T-helper 9 cell (primary cell): ENCODE measurements around the gene SORL1.

Experiments
- DNase-seq: peaks from one replicate; pipeline ENCODE4 v3.0.0-alpha.2; 2020

The SORL1 gene

GRCh38 chr11:121544956-121545355, 92.8 kb downstream of the SORL1 start:
- DNase-seq = no peak

DNA sequence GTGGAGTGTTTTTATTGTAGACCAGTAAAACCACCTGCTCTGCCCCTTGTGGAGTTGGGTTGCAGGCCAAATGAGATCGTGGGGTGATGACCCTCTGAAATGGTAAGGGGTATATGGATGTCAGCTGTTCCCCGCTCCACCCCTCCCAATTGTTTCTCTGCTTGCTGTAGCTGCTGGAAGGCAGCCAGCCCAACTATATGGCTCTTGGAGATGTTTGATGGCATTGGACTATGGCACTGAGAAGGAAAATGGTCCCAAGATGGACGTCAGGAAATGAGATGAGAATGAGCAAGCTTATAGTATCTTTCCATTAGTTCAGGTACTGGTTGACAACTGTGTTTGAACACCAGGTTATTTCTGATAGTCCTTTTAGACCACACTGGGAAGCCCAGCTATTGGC, 95.5 kb downstream of the SORL1 start:
- no peak for DNase-seq

- DNase-seq = no peak
Measured at GRCh38 chr11:121550247-121551030, 98.3 kb downstream of the SORL1 start.

DNA sequence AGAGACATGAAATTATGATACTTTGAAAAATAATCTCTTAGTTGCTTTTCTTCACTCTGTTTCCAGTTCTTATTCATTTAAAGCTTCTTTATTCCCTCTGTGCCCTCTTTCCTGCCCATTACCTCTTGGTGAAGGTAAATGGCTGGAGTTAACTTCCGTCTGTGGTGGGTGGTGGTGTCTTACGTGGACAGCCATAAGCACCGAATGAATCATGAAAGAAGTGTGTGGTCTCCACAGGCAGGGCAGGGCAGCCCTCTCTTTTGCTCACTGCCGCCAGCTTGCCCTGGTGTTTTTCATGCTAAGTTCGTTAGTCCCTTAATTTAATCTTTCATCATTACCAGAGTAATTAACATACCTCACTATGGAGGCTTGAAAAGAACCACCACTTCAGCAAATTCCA, 99.3 kb downstream of the SORL1 start:
- DNase-seq = no peak

GRCh38 chr11:121552154-121552553, 100.0 kb downstream of the SORL1 start:
- DNase-seq = no peak

DNA sequence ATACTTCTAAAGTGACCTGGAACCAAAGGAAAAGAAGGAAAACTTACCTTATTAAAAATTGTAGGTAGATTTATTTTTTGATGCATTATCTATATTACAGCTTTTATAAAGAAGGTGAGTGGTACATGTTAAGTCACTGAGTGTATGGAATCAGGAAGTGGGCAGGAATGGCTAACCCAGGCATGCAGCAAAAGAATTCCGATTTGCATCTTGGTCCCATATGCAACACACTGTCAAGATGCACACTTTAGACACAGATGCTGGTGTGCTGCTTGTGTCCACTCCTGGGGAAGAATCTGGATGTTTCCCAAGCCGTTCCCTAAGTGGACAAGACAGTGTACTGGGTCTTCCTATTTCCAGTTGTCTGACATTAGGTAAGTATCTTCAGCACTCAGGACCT, 100.5 kb downstream of the SORL1 start:
- no peak for DNase-seq

DNA sequence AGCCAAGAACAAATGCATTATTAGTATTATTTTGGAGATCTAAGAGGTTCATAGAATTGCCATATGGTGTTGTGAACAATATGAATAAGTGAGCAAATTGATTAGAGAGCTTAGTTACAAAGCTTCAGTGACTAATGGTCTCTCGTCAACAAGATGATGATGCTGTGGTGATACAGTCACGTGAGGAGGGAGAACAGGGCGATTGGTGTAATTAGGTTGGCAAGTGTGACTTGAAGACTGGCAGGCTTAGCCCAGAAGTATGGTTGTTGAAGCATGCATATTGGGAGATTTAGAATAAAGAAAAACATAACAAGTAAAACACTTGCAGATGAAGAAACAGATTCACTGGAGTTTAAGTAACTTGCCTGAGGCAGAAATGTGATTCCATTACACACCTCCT, 101.3 kb downstream of the SORL1 start:
- no peak for DNase-seq

GRCh38 chr11:121553806-121554205, 101.7 kb downstream of the SORL1 start:
- no peak for DNase-seq

DNA sequence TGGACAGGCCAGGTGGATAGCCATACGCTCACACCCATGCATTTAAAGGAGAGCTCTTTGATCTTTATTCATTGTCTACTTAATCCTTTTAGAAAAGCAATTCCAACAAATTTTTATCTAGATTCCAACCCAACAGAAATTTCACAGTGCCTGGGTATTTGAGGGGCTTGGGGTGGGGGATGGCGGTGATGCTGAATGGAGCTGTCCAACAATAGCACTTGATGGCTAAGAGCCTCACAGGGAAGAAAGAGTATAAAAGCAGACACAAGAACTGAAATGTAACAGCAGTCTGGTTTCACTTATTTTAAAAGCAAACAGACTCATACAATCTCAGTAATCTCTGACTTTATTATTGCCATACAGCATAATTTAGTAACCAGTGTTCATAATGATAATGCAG, 102.4 kb downstream of the SORL1 start:
- no peak for DNase-seq

- DNase-seq = no peak
Measured at GRCh38 chr11:121555121-121555520, 103.0 kb downstream of the SORL1 start.

DNA sequence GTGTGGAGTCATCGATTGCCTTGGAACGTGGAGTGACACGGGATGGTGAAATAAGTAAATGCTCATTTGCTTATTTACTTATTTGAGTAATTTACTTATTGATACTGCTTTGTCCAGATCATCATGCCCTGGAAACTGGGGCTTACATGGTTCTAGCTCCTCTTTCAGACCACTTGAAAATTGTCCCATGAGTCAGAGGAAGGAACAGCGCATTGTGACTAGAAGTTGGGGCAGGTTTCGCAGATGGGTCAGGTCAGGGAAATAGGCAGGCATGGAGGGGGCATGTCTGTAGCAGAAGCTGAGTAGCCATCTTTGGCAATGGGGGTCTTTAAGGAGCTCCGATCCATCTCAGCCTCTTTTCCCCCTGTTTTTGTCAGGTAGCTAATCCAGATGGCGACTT, 104.8 kb downstream of the SORL1 start:
- no peak for DNase-seq

- no peak for DNase-seq
Measured at GRCh38 chr11:121557348-121557747, 105.2 kb downstream of the SORL1 start.

GRCh38 chr11:121559606-121560200, 107.6 kb downstream of the SORL1 start:
- no peak for DNase-seq

DNA sequence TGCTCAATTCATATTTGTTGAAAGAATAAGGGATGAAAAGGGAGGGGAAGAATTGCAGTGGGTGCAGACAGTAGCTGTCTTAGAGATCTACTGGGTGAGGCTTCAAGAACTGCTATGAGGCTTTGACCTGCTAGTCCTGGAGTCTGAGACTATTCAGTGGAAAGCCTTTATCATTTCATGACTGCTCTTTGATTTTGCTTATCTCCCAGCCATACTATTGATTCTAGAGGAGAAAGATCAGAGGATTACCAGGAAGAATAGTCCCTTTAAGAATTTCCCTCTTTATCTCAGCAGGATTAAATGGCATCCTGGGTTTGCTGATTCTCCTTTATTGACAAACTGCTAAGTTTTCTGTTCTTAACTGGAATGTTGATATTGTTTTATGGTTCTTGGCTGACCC, 108.1 kb downstream of the SORL1 start:
- no peak for DNase-seq

DNA sequence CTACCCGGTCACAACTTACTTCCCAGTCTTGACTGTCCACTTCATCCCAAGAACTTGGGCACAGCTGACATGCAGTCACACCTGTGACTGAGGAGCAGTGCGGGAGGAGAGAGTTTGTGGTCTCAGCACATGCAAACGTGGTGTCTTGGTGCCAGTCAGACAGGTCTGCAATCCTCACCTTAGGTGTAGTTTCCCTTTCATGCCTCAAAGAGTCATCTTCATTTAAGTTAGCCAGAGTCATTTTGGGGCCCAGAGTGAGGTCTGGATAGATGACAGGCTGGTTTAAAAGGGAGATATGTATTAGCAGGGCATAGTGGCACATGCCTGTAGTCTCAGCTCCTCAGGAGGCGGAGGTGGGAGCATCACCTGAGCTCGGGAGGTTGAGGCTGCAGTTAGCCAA, 109.1 kb downstream of the SORL1 start:
- no peak for DNase-seq

GRCh38 chr11:121561716-121562115, 109.6 kb downstream of the SORL1 start:
- no peak for DNase-seq

- DNase-seq = no peak
Measured at GRCh38 chr11:121563003-121563402, 110.9 kb downstream of the SORL1 start.

DNA sequence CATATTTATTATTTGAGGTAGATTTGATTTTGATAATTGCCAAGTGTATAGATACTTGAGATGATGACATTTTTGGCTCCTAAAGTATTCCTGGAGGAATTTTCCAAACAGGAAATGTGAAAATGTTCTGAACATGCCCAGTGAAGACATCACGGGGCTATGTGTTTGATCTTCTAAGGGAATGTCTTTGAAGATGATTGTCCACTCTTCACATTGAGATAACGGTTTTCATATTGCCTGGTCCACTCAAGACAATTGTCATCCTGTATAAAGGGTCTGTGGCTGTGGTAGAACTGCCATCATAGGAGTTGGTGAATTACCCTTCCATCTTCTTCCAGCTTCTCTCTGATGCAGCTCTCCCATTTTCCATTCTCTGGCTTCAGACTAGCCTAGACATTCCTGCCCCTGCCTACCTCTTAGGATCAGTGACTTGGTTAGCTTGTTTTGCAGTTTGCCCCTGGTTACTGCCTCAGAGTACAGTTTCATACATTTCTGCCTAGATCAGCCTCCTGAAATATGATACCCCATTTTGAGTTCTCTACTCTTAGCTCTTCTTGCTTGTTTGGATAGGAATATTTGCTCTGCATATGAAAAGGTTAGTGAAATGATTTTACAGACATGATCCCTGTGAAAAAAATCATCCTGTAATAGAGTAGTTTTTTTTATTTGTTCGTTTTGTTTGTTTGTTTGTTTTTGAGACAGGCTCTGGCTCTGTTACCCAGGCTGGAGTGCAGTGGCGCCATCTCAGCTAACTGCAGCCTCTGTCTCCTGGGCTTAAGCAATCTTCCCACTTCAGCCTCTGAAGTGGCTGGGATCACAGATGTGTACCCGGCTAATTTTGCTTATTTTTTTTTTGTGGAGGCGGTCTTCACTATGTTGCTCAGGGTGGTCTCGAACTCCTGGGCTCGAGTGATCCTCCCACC, 112.0 kb downstream of the SORL1 start:
- DNase-seq = no peak

DNA sequence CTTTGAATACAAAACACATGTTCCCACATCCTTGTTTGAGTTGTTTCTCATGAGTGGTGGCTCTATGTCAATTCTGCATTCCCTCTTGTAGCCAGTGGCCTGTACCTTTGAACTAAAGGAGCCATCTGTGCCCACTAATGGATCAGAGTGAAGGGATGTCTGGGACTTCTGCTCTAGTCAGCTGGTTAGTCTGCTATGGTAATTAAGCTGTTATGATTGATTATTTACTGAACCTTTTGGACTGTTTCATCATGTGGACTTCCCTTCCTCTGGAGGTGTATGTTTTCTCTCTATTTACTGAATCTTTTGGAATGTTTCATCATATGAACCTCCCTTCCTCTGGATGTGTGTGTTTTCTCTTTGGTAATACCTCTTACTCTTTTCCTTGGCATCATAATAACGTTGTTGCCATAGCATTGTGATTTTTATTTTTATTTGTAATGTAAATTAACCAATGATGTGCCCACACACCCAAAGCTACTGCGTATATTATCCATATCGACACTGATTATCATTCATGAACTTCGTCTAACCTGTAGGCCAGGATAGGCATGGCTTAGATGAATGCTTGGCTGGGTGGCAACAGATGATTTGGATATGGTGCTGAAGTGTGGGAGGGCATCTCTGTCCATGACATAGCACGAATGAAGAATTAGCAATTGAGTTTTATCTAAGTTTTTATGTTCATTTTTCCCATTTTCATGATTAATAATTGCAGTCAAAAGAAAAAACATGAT, 113.0 kb downstream of the SORL1 start:
- no peak for DNase-seq

DNA sequence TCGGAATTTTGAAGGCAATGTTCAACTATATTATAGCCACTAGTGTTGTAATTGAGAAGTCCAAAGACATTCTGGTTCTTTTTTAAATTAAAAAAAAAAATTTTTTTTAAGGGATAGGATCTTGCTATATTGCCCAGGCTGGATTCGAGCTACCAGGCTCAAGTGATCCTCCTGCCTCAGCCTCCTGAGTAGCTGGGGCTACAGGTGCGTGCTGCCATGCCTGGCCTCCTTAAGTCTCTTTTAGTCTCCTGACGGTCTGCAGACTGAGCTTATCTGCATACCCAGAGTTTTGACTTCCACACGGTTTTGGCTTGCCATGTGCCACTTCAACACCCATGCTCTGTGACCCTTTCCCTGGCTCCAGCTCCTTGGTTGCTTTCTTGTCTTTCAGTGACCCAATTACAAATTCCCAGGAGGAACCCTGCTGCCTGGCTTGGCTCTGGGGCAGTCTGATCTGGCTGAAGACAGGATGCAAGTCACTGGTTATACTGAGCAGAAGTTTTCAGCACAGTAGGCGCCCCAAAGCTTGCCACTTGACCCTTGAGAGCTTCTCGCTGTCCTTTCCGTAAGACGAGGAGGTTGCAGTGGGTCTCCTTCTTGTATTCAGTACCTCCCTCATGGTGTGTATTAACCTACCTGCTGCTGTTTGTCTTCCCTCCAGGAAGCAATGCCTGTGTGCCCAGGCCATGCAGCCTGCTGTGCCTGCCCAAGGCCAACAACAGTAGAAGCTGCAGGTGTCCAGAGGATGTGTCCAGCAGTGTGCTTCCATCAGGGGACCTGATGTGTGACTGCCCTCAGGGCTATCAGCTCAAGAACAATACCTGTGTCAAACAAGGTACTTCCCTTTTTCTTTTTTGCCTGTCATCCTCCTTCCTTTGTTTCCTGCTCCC, 114.4 kb downstream of the SORL1 start:
- no peak for DNase-seq

- DNase-seq = no peak
Measured at GRCh38 chr11:121567995-121568394, 115.9 kb downstream of the SORL1 start.
